T-helper 1 cell (primary cell): ENCODE measurements around the gene EDNRB.
A peak's percentile ranks its signal among the peaks of the same experiment; 100 is the strongest.
"Not testable (repeated sequence)": the region's sequence is repeated elsewhere in the genome, so short reads cannot be mapped to it uniquely, and the experiment has no call there.

Source experiments
- DNase-seq, 5 donors: peaks; one replicate each; pipeline ENCODE4 v3.0.0-alpha.2; 2012 to 2020
- total RNA-seq, 4 donors: gene quantifications; one replicate each; lab custom pipeline; 2026; lab: John Stamatoyannopoulos, UW

The EDNRB gene
- 0 reads per million in 4 donors for total RNA-seq

DNA sequence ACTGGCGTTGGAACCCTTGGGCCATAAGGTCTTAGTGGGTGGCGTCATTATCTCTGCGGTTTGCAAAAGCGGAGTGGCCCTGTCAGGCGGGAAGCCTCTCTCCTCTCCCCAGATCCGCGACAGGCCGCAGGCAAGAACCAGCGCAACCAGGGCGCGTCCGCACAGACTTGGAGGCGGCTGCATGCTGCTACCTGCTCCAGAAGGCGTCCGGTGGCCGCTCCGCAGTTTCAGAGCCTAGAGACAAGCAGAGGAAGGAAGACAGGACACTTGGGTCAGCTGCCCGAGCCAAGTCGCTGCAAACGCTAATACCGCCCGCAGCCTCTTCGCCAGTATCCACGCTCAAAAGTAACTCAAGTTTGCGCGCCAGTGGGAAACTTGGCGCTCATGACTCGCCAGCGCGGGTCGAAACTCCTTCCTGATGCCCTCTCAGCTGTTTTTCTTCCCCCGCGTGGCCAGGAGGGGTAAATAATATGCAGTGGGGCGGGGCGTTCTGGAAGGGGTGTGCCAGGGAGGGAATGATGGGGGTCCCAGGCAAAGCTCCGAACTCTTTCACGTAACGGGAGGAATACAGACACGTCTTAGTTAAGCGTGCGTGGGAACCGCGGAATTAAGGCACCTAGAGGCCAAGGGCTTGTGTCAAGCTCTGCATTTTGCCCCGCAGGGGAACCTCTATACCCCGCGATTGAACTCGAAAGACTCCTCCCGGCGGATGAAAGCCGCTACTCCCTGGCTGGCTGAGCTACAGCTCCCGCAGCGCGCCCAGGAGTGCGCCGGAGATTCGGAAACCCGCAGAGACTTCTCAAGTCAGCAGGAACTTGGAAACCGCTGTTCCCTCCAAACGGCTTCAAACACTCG, at the start of gene EDNRB:
Gene EDNRB, minus strand, starts transcription at position 441 of the 855 bp plus-strand sequence. Its CDS starts 258 bp downstream, at position 183.
- DNase-seq: no peak

DNA sequence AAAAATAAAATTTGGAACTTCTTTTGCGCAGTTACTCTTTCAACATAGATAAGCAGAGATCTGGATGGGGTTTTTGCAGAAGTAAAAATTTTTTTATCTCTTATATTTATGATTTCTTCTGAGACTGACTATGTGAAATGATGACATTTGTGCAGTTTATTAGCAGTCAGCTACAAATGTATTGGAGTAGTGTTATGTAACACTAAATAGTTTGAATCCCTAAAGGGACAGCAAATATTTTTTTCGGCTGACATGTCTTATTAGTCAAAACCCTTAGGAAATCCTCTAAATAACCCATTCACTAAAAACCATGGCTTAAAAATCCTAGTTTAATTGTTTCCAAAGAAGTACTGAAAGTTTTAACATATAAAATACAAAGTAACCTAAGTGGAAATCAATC, 48.0 kb upstream of the EDNRB start:
- no peak for DNase-seq

DNA sequence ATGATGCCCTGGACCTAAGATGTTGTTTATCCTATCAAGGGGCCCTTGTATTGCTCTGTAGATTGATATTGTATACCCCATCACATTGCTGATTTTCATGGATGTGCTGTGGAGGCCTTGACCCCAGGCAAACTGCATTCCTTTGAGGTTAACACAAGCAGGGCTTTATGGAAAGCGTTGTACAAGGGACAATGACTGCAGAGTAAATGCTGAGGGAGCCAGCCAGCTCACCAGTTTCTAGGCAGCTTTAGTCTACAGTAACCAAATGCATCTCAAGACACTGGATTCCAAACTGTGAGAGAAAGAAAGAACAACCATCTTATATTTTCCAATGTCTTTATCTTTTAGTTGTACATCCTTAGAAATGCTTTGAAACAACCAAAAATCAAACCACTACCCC, 34.1 kb upstream of the EDNRB start:
- no peak for DNase-seq

DNA sequence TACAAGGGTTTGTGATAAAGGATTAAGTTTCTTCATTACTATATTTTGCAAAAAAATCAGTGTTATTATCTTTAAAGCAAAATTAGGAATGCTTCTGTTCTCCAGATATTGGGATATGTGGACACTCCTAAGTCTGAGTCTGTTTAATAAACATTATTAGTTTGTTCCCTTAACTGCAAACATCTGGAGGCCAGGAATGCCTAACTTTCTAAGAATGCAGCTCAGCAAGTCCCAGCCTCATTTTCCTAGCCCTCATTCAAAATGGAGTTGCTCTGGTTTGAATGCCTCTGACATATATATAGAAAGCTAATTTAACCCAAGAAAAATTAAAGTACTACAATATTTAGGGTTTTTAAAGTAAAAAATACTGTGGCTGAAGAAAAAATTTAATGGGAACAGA, 33.6 kb upstream of the EDNRB start:
- DNase-seq: no peak

DNA sequence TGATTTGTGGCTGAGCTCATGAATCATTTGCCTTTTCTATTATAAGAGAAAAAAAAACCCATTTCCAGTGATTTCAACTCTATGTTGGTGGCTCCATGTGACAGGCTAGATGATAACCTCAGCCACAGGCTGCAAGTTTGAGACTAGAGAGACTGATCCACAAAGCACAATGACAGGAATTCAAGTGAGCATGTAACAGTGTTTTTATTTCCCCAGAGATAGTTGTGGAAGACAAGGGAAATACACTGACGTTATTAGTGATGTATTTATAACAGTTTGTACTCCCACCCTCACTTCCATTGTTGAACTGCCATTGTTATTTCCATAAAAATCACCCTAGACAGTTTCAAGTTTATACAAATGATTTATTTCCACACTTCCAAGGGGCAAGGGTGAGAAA, 27.9 kb upstream of the EDNRB start:
- no peak for DNase-seq

DNA sequence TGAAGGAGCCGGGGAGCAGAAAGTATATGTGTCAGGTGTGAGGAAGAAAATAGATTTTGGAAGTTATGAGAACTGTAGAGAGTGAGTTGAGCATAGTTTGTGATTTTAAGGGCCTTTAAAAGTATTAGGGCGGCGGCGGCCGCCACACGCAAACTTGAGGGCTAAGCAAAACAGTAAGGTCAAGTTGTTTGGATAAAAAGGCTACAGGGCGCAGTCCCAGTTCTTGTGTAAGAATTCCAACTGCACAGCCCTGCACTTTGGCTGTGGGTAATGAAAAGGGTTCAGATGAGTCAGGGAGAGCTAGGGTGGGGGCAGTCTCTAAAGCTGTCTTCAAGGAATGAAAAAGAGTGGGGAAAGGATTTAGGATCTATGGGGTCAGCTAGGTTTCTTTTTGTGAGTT, 16.4 kb upstream of the EDNRB start:
- not testable (repeated sequence) for DNase-seq

DNA sequence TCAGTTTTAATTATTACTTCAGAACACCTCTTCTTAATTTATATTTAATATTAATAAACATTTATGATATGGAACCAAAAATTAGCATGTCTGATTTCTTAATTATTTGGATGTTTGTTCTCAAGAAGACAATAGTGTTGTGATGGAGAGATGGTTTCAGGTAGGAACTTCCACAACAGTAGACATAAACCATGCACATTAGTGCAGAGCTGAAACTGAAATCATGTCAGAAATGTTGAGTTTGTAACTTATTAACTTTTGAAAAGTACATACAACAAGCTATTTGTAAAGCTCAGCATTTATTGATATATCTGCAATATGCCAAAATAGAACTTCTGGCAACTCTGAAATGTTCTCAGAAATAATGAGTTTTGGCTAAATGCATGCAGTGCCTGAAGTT, 11.8 kb upstream of the EDNRB start:
- DNase-seq: no peak

DNA sequence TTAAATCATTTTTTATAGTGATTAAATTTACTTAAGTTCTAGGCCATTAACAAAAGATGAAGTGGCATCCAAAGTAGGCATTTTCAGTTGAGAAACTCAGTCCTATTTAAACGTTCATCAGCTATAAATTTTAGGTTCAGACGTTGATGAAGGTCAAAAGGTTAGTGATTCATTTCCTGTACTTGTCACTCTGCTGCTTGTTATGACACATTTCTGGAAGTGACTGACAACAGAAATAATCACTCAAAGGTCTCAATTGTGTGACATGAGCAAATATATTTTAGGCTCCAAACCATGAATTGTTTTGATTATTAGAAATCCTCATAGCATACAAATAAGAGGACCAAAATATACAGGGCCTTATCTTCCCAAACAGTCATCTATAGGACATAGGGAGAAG, 10.3 kb upstream of the EDNRB start:
- peak in 1 of 5 donors; percentile 54 for DNase-seq

DNA sequence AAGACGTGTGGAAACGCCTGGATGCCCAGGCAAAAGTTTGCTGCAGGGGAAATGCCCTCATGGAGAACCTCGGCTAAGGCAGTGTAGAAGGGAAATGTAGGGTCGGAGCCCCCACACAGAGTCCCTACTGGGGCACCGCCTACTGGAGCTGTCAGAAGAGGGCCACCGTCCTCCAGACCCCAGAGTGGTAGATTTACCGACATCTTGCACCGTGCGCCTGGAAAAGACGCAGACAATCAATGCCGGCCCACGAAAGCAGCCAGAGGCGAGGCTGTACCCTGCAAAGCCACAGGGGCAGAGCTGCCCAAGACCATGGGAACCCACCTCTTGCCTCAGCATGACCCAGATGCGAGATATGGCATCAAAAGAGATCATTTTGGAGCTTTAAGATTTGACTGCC, 7.0 kb upstream of the EDNRB start:
- no peak for DNase-seq

DNA sequence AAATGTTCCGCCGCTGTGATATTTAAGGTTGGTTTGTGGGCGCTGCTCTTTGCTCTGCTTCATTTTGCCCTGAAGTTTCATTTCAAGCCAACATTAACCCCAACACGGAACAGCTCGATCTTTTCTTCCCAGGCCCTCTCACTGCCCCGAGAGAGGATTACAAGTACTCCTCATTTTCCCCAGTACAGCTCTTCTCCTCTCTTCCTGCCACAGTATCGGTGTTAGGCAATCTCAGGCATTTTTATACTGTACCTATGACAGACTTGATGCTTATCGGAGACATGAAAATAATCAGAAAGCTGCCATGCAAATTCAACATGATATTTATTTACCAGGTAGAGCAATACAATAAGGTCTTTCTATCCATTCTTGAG, 1.3 kb upstream of the EDNRB start:
- DNase-seq: no peak

DNA sequence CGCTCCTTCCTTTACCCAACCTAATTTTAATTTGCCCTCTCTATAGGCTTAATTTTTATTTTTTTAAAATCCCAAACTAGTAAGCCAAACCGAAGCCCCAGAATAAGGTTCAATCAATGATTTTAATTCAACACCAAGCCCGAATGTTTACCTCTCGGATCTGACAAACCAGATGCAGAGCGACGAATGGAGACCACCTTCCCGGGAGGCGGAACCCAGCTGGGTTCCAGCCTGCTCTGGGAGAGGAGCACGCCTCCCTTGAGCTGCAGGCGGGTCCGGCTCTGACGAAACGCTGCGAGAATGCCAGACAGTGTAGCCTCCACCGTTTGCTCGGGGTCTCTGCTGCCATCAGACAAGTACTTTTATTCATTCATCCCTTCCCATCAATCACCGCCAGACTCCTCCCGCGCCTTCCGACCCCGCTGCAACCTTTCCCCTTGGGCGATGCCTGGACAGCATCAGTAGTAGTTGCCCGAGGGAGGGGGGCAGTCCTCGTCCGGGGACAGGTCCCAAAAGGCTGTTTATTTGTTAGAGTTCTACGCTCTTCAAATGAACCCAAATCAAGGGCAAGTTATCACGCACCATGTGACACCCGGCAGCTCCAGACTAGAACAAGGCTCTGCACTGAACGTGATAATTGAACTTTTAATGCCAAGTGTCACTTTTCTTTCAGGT, 752 bp upstream of the EDNRB start:
- no peak for DNase-seq

DNA sequence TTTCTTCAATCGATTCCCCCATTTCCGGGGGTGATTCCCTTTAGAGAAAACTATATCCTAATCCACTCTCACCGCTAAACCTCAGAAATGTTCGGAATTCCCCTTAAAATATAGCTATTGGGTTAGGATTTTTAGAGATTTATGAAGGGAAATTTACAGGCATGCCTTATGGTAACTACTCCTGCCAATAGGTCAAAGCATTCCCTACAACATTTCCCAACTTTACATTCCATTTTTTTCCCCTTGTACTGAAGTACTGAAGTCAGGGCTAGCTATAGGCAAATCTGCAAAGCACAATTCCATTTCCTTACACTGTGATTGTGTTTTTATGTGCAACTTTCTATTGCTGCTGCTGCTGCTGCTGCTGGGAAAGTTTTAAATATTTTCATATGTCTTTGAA, 2.1 kb downstream of the EDNRB start:
- no peak for DNase-seq

DNA sequence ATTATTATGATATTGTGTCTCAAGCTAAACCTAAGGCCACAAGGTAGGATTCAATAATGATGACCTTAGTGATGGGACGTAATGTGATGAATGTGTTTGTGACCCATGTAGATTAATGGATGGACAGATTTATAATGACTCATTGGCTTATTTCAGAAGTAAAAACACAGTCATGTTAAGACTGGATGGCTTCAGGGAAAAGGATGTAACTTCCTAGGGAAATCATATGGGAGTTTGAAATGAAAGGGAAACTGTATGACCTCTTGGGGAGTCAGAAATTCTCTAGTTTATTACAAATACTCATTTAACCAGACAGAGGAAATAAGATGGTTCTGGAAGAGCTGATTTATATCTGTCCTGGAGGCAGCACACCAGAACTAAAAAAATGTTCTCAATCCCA, 2.9 kb downstream of the EDNRB start:
- no peak for DNase-seq

DNA sequence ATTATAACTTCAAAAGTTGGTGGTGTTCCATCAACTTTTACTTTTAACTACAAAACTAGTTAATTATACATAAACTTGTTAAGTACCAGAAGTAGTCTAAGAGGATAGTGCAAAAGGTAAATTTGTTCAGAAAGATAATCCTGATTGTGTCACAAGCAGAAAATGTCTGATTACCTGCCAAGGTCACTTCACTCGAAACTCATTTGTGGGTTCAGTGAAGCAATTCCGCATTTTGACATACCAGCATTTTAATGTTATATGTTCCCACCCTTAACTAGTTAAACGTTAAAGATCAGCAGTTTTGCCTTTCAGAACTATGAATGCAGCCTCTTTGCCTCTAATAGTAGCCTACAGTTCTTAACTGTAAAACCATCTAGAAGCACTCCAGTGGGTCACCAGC, 5.6 kb downstream of the EDNRB start:
- no peak for DNase-seq

DNA sequence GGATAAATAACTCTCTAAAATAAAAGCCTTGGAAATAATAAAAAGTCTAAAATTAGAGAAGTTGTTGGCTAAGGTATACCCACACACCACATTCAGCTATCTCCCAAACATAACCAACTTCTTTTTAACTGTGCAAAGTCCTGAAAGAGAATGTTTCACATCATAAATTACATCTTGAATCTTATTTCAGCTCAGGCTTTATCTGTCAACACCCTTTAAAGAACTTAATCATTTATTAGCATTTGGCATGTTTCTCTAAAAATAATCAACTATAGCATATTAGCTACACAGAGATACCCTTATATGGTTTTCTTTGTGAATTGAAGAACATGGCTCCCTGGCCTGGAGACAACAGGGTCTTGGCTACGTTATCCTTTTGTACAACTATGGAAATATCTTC, 6.9 kb downstream of the EDNRB start:
- DNase-seq: no peak

DNA sequence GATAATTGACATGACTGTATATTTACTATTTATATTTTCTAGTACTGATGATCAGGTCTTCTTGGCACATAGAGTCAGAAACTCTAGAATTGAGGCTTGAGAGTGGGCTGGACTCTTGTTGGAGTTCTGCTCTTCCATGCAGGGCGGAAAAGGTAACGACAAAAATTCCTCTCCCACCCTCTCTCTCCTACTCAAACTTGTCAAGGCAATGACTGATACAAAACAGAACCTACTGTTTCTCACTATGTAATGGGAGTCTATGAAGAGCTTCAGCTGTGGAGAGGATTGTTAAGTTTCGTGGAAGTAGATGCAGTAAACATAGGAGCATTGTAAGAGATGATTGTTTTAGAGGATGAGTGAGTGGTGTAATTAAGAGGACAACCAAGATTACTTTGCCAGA, 8.8 kb downstream of the EDNRB start:
- no peak for DNase-seq

DNA sequence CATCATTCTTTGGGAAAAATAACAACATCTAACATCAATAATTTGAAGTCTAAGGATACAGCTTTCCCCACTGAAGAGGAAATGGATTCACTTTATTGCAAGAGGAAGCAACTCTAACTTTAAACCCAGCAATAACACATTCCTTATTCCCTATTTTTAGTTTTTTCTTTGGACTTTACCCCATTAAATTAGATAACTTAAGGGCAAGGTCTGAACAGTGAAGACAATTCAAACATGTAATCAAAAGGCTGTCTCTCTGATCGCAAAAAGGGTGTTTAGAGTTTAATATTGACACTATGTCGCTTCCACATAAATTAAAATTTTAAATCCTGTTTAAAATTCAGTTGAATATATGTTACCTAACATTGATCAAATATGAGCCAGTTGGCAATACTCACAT, 10.1 kb downstream of the EDNRB start:
- DNase-seq: no peak

DNA sequence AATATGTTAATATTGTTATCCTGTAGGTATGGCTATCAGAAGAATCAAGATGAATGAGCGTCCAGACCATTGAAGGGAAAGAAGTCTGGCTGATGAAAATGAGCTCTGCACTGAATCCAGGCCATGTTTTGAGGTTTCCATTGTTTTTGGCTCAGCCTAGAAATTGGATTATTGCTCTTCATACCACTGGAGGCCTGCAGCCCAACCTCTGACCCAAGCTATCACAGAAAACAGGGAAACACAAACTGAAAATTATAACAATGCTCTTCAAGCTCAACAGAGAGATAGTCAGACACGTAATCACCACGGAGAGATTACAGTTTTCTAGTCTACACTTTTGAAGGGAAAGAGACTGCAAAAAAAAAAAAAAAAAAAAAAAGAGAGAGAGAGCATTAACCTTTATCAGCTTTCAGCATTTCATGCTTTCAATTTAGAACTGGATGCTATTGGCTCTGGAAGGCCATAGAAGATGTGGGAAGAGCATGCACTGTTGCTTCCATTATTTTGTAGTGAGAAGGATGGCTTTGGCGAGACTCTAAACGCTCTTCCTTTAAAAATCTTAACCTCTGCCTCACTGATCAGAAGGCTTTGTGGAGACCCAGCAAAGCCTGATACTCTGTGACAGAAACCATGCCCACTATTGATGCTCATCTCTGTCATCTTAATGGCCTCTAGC, 10.8 kb downstream of the EDNRB start:
- no peak for DNase-seq

DNA sequence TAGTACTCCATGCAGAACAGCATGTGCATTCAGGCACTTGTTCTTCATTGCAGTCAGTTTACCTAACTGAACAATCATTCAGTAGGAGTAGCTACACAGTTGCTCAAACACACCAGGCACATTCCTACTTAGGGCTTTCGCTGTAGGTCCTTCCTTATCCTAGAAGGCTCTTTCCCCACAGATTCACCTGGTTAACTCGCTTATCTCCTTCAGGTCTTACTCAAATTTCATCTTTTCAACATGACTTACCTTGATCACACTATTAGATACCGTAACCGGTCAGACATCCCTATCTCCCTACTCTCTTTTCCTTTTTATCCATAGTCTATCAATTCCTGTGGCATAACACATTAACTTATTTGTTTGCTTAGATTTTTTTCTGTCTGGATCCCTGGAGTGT, 14.6 kb downstream of the EDNRB start:
- no peak for DNase-seq

DNA sequence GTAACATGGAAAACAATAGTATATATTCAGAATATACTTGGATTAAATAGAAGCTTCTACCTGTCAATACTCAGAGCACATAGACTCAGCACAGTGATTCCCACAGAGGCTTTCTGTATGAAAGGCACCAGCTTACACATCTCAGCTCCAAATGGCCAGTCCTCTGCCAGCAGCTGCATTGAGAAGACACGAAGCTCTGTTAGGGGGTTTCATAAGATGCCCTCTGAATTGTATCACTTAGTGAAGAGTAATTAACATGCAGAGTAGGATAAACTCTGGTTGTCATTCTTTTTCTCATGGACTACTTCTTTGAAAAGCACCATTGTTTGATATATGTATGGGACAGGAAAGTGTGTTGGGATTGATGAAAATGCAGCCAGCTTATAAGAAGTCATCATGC, 15.2 kb downstream of the EDNRB start:
- no peak for DNase-seq

DNA sequence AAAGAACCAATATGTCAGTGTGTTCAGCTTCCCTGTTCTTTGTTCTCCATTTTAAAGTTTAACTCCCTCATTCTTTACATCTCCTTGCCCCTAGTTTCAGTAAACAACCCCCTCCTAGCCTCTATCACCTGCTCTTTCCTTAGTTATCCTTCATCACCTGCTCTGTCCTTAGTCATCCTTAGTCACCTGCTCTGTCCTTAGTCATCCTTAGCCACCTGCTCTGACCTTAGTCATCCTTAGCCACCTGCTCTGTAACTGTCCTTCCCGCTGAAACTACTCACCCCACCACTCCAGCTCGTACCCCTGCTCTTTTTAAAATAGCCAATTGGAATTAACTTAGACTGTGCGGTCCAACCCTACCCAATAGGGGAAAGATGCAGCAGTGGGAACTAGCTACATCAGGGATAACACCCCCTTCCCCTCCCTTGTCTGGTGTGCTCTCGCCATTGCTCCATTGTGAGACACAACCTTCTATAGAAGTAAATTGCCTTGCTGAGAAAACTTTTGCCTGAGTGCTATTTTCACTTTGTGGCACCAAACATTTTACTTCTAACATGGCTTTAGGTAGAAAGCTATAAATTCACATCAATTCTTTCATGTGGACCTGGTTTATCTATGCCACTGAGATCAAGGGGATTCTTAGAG, 16.2 kb downstream of the EDNRB start:
- DNase-seq: no peak

DNA sequence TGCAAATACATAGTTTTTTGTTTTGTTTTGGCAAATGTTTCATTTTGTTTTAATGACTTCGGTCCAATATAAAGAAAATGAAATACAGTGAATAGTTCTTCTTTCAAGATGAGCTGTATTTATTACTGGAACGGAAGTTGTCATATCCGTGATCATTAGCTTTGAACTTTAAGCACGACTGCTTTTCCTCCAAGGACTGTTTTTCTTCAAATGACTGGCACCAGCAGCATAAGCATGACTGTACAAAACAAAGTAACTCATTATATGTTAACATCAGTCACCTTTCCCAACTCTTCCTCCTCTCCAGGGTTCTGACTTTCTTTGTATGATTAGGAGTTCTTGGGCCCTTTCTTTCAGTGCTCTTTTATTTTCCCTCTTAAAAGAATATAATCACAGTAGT, 20.5 kb downstream of the EDNRB start:
- DNase-seq: peak in 1 of 5 donors; percentile 4

DNA sequence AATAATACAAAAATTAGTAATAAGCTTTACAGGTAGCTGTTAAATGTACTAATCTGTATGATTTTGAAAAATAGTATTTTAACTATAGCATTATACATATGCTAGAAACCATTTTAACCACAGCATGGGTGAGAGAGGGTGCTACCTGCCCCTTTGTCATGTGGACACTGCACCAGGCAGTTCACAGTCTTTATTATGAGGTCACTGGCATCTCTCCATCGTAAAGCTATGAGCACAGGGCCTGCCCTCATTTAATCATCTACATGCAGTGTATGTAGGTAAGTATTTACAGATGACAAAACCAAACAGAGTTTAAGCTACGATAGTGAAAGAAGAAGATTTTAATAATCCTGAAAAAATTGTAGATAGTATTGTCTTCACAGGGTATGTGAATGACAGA, 21.7 kb downstream of the EDNRB start:
- DNase-seq: no peak
